ENCODE data around the gene GRK3. TPM values are rescaled to one million over a fixed set of nuclear protein-coding genes. Genes with fewer than 3 reads are reported as not detected.
"Not testable (repeated sequence)": the region's sequence is repeated elsewhere in the genome, so short reads cannot be mapped to it uniquely, and the experiment has no call there.

GRK3 gene
- total RNA-seq, 2 donors from 2014 or later, result 19.4 to 21.0 TPM

GRCh38 chr22:25598609-25599008, 34.1 kb downstream of the GRK3 start:
- DNase-seq, result no peak
- no peak overlapping the region for H3K27ac ChIP-seq (ENCODE audit: low read depth, low read length)
- Mint-ChIP-seq H3K4me3 (no peak overlapping the region), H3K4me1 (peaks cover 4% of the 10 kb centered on the region), H3K36me3 (ENCODE audit: low read depth) (peaks cover 3% of the 10 kb centered on the region), H3K9me3 (peaks cover 8% of the 10 kb centered on the region), H3K27me3 (ENCODE audit: insufficient read depth) (no peaks in the 10 kb centered on the region), H3K27ac (no peak overlapping the region)
- no peaks in the 10 kb centered on the region for H3K9me3 ChIP-seq (ENCODE audit: control insufficient read depth, low read length)
- H3K27me3 ChIP-seq (ENCODE audit: control insufficient read depth, insufficient read depth, low read length, poor library complexity, severe bottlenecking), result no peaks in the 10 kb centered on the region
- no peak overlapping the region for H3K9ac ChIP-seq (ENCODE audit: extremely low read depth, low read length, poor library complexity, severe bottlenecking)
- 90 to 100% methylated on average over 1 of the region's 1 CpG for WGBS, 2 experiments (ENCODE audit: insufficient coverage in 1 of 2, insufficient read length in 1 of 2)
- H3K4me1 ChIP-seq (ENCODE audit: control insufficient read depth, insufficient read depth, low read length), result no peaks in the 10 kb centered on the region
- no peak overlapping the region for H3K4me3 ChIP-seq (ENCODE audit: low read length)
- TF ChIP-seq CTCF (conservative IDR thresholded peaks at IDR 0.05), result no peak
- H3K36me3 ChIP-seq (ENCODE audit: control insufficient read depth, insufficient read depth, low read length), result no peaks in the 10 kb centered on the region

GRCh38 chr22:25602445-25602844, 38.0 kb downstream of the GRK3 start:
- 93% methylated on average over 2 of the region's 2 CpGs; no CpG with 5 or more reads in 1 of the 2 experiments for WGBS, 2 experiments (ENCODE audit: insufficient coverage in 1 of 2, insufficient read length in 1 of 2)
- no peaks in the 10 kb centered on the region for H3K36me3 Mint-ChIP-seq (ENCODE audit: low read depth)
- no peak for TF ChIP-seq CTCF (conservative IDR thresholded peaks at IDR 0.05)
- no peaks in the 10 kb centered on the region for H3K9me3 Mint-ChIP-seq
- DNase-seq, result no peak
- Histone ChIP-seq H3K27ac (ENCODE audit: low read depth, low read length) (no peak overlapping the region), H3K4me1 (ENCODE audit: control insufficient read depth, insufficient read depth, low read length) (no peaks in the 10 kb centered on the region), H3K9me3 (ENCODE audit: control insufficient read depth, low read length) (no peaks in the 10 kb centered on the region), H3K36me3 (ENCODE audit: control insufficient read depth, insufficient read depth, low read length) (no peaks in the 10 kb centered on the region), H3K4me3 (ENCODE audit: low read length) (no peak overlapping the region), H3K9ac (ENCODE audit: extremely low read depth, low read length, poor library complexity, severe bottlenecking) (no peak overlapping the region), H3K27me3 (ENCODE audit: control insufficient read depth, insufficient read depth, low read length, poor library complexity, severe bottlenecking) (no peaks in the 10 kb centered on the region)
- H3K4me1 Mint-ChIP-seq, result peaks cover 10% of the 10 kb centered on the region
- H3K4me3 Mint-ChIP-seq, result no peak overlapping the region
- H3K27ac Mint-ChIP-seq, result no peak overlapping the region
- no peaks in the 10 kb centered on the region for H3K27me3 Mint-ChIP-seq (ENCODE audit: insufficient read depth)

GRCh38 chr22:25602916-25603315, 38.4 kb downstream of the GRK3 start:
- no peaks in the 10 kb centered on the region for H3K9me3 Mint-ChIP-seq
- TF ChIP-seq CTCF (conservative IDR thresholded peaks at IDR 0.05), result no peak
- H3K4me1 Mint-ChIP-seq, result peaks cover 10% of the 10 kb centered on the region
- no peaks in the 10 kb centered on the region for H3K4me1 ChIP-seq (ENCODE audit: control insufficient read depth, insufficient read depth, low read length)
- no peaks in the 10 kb centered on the region for H3K27me3 Mint-ChIP-seq (ENCODE audit: insufficient read depth)
- no peaks in the 10 kb centered on the region for H3K9me3 ChIP-seq (ENCODE audit: control insufficient read depth, low read length)
- no peak overlapping the region for H3K4me3 Mint-ChIP-seq
- no peaks in the 10 kb centered on the region for H3K36me3 Mint-ChIP-seq (ENCODE audit: low read depth)
- H3K4me3 ChIP-seq (ENCODE audit: low read length), result no peak overlapping the region
- H3K36me3 ChIP-seq (ENCODE audit: control insufficient read depth, insufficient read depth, low read length), result no peaks in the 10 kb centered on the region
- DNase-seq, result no peak
- WGBS, 2 experiments (ENCODE audit: insufficient coverage in 1 of 2, insufficient read length in 1 of 2), result 100% methylated on average over 3 of the region's 6 CpGs; no CpG with 5 or more reads in 1 of the 2 experiments
- H3K27ac ChIP-seq (ENCODE audit: low read depth, low read length), result no peak overlapping the region
- no peak overlapping the region for H3K9ac ChIP-seq (ENCODE audit: extremely low read depth, low read length, poor library complexity, severe bottlenecking)
- H3K27ac Mint-ChIP-seq, result no peak overlapping the region
- H3K27me3 ChIP-seq (ENCODE audit: control insufficient read depth, insufficient read depth, low read length, poor library complexity, severe bottlenecking), result no peaks in the 10 kb centered on the region

- 90% methylated on average over 2 to 3 of the region's 3 CpGs for WGBS, 2 experiments (ENCODE audit: insufficient coverage in 1 of 2, insufficient read length in 1 of 2)
- not testable (repeated sequence) for H3K9me3 Mint-ChIP-seq
Observed at GRCh38 chr22:25605146-25605545, 40.7 kb downstream of the GRK3 start.

GRCh38 chr22:25605565-25605964, 41.1 kb downstream of the GRK3 start:
- not testable (repeated sequence) for DNase-seq; H3K9me3 Mint-ChIP-seq; H3K27me3 Mint-ChIP-seq (ENCODE audit: insufficient read depth); H3K27ac Mint-ChIP-seq; H3K36me3 ChIP-seq (ENCODE audit: control insufficient read depth, insufficient read depth, low read length); H3K9ac ChIP-seq (ENCODE audit: extremely low read depth, low read length, poor library complexity, severe bottlenecking); H3K36me3 Mint-ChIP-seq (ENCODE audit: low read depth); H3K4me3 Mint-ChIP-seq; H3K27me3 ChIP-seq (ENCODE audit: control insufficient read depth, insufficient read depth, low read length, poor library complexity, severe bottlenecking); H3K4me3 ChIP-seq (ENCODE audit: low read length); H3K27ac ChIP-seq (ENCODE audit: low read depth, low read length); H3K9me3 ChIP-seq (ENCODE audit: control insufficient read depth, low read length); H3K4me1 ChIP-seq (ENCODE audit: control insufficient read depth, insufficient read depth, low read length)
- 83 to 96% methylated on average over 1 to 4 of the region's 5 CpGs for WGBS, 2 experiments (ENCODE audit: insufficient coverage in 1 of 2, insufficient read length in 1 of 2)
- peaks cover 10% of the 10 kb centered on the region for H3K4me1 Mint-ChIP-seq

More at GRCh38 chr22:25605146-25605545, 40.7 kb downstream of the GRK3 start:
- H3K9ac ChIP-seq (ENCODE audit: extremely low read depth, low read length, poor library complexity, severe bottlenecking); H3K27ac ChIP-seq (ENCODE audit: low read depth, low read length); H3K36me3 ChIP-seq (ENCODE audit: control insufficient read depth, insufficient read depth, low read length); H3K4me1 ChIP-seq (ENCODE audit: control insufficient read depth, insufficient read depth, low read length); H3K4me3 ChIP-seq (ENCODE audit: low read length); H3K9me3 ChIP-seq (ENCODE audit: control insufficient read depth, low read length); H3K36me3 Mint-ChIP-seq (ENCODE audit: low read depth); H3K27me3 ChIP-seq (ENCODE audit: control insufficient read depth, insufficient read depth, low read length, poor library complexity, severe bottlenecking); DNase-seq; H3K4me3 Mint-ChIP-seq; H3K27me3 Mint-ChIP-seq (ENCODE audit: insufficient read depth): not testable (repeated sequence)
- peaks cover 10% of the 10 kb centered on the region for H3K4me1 Mint-ChIP-seq
- H3K27ac Mint-ChIP-seq, result peak overlapping the region; percentile 44

Data from endodermal cell (in vitro differentiated cells).